ENCODE data around the gene ACTL7A.
A peak's percentile ranks its signal among the peaks of the same experiment; 100 is the strongest.
"Not testable (repeated sequence)": the region's sequence is repeated elsewhere in the genome, so short reads cannot be mapped to it uniquely, and the experiment has no call there.

ACTL7A gene

GRCh38 chr9:108880738-108881316, 18.8 kb downstream of the ACTL7A start:
- DNase-seq (ENCODE audit: low spot score): no peak

- DNase-seq (ENCODE audit: low spot score): no peak
Observed at GRCh38 chr9:108882052-108882888, 20.2 kb downstream of the ACTL7A start.

- no peak for DNase-seq (ENCODE audit: low spot score)
Observed at GRCh38 chr9:108883085-108883484, 21.0 kb downstream of the ACTL7A start.

- DNase-seq (ENCODE audit: low spot score): no peak
Observed at GRCh38 chr9:108884701-108885100, 22.6 kb downstream of the ACTL7A start.

- DNase-seq (ENCODE audit: low spot score): peak; percentile 22
Observed at GRCh38 chr9:108885643-108886348, 23.7 kb downstream of the ACTL7A start.

GRCh38 chr9:108886594-108887271, 24.7 kb downstream of the ACTL7A start:
- DNase-seq (ENCODE audit: low spot score): not testable (repeated sequence)

GRCh38 chr9:108889649-108890067, 27.6 kb downstream of the ACTL7A start:
- no peak for DNase-seq (ENCODE audit: low spot score)

- no peak for DNase-seq (ENCODE audit: low spot score)
Observed at GRCh38 chr9:108894225-108894997, 32.3 kb downstream of the ACTL7A start.

GRCh38 chr9:108897324-108898096, 35.4 kb downstream of the ACTL7A start:
- no peak for DNase-seq (ENCODE audit: low spot score)

- not testable (repeated sequence) for DNase-seq (ENCODE audit: low spot score)
Observed at GRCh38 chr9:108899023-108899695, 37.1 kb downstream of the ACTL7A start.

- no peak for DNase-seq (ENCODE audit: low spot score)
Observed at GRCh38 chr9:108900176-108900575, 38.1 kb downstream of the ACTL7A start.

- DNase-seq (ENCODE audit: low spot score): no peak
Observed at GRCh38 chr9:108903420-108904103, 41.5 kb downstream of the ACTL7A start.

- no peak for DNase-seq (ENCODE audit: low spot score)
Observed at GRCh38 chr9:108904161-108904560, 42.1 kb downstream of the ACTL7A start.

GRCh38 chr9:108905494-108905893, 43.4 kb downstream of the ACTL7A start:
- DNase-seq (ENCODE audit: low spot score): no peak

- no peak for DNase-seq (ENCODE audit: low spot score)
Observed at GRCh38 chr9:108910402-108910801, 48.3 kb downstream of the ACTL7A start.

GRCh38 chr9:108910914-108911313, 48.8 kb downstream of the ACTL7A start:
- no peak for DNase-seq (ENCODE audit: low spot score)

- DNase-seq (ENCODE audit: low spot score): no peak
Observed at GRCh38 chr9:108911820-108912219, 49.8 kb downstream of the ACTL7A start.

Data from AG08395 (cell line).